CD4-positive, alpha-beta T cell treated with Interleukin-15 for 4 hours (primary cell): Measurements from ENCODE around the gene KCNIP4.
"Not testable (repeated sequence)": the region's sequence is repeated elsewhere in the genome, so short reads cannot be mapped to it uniquely, and the experiment has no call there.

Experiments
- DNase-seq: peaks from one replicate; pipeline ENCODE4 v3.0.0-alpha.2; 2020; ENCODE audit warnings: low spot score

Gene KCNIP4

GRCh38 chr4:21948347-21949072 lies at the start of gene KCNIP4:
Gene KCNIP4, minus strand, starts transcription at chr4:21948772.
- DNase-seq, result no peak

- not testable (repeated sequence) for DNase-seq
These were observed 48.0 kb upstream of the KCNIP4 start for GRCh38 chr4:21996618-21997017.

DNA sequence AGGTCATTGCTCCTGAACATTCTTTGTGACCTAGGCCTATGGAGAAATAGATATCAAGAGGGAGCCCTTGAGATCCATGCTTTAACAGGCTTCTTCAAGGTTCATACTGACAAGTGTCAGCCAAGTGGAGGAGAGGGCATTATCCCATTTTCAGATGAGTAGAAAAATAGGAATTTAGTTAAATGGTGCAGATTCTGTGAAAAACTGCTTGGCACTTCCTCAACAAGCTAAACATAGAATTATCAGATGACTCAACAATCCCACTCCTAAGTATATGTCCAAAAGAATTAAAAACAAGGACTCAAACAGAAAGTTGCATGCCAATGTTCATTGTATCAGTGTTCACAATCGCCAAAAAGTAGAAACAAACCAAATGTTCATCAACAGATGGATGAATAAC lies 43.8 kb upstream of the KCNIP4 start:
- no peak for DNase-seq

- no peak for DNase-seq
These were observed 43.0 kb upstream of the KCNIP4 start for GRCh38 chr4:21991562-21991961.

DNA sequence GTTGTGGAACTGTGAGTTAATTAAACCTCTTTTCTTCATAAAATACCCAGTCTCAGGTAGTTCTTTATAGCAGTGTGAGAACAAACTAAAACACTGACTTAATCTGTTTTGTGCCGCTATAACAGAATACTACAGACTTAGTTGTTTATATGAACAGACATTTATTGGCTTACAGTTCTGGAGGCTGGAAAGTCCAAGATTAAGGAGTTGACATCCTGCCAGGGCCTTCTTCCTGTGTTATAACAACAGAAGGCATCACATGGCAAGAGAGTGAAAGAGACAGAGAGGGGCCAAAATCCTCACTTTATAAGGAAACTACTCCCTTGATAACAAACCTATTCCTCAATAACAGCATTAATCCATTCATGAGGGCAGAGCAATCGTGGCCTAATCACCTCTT lies 42.5 kb upstream of the KCNIP4 start:
- DNase-seq, result no peak

GRCh38 chr4:21989351-21989750 lies 40.8 kb upstream of the KCNIP4 start:
- no peak for DNase-seq

DNA sequence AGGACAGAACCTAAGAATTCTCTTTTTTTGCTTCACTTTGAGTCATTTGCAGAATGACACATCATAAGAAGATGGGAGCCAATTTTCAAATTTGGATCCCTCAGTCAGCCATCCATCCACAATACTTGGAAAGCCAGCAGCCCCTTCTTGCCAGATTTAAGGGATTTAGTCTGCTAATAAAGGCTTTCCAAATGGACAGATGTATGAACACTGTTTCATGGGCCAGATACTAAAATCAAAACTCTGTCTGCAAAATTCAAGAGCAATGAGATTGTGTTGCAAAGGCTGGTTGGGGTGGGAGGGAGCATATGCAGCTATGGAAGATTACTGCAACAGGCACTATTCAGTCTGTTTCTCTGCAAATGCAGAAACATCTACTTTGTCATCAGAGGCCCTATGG lies 37.7 kb upstream of the KCNIP4 start:
- DNase-seq, result no peak

GRCh38 chr4:21982087-21982486 lies 33.5 kb upstream of the KCNIP4 start:
- DNase-seq, result no peak

- DNase-seq, result no peak
These were observed 30.6 kb upstream of the KCNIP4 start for GRCh38 chr4:21979196-21979595.

DNA sequence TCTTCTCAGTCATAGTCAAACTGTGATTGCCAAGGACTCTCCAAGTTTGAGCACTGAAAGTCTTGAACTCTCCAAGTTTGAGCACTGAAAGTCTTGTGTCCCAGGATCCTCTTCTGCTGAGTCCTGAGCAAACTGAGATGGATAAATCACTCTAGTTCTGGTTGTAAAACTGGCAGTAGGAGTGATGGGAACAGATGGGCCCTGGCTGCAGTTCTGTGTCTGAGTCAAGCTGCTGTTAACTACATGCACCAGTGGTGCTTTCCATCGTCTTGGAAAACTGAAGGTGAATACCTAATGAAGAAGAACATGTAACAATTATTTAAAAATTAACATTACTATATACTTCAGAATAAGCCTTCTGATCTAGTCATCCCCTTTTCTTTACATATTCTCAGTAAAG lies 27.6 kb upstream of the KCNIP4 start:
- no peak for DNase-seq

DNA sequence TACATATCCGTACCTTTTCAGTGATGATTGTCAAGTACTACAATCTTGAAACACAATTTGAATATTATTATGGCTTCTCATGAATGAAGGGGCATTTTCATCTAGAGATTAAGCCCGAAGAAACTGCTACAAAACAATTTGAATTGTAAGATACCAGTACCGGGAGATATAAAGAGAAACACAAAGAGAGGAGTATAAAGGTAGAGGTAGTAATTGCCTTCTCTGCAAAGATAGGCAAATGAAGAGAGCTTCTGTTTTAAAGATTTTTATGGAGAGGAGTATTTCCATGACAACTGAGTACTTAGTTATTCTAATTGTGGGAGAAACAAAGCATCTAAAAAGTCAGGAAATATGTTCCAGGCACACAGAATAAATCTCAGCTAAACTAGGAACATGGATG lies 25.3 kb upstream of the KCNIP4 start:
- DNase-seq, result no peak

DNA sequence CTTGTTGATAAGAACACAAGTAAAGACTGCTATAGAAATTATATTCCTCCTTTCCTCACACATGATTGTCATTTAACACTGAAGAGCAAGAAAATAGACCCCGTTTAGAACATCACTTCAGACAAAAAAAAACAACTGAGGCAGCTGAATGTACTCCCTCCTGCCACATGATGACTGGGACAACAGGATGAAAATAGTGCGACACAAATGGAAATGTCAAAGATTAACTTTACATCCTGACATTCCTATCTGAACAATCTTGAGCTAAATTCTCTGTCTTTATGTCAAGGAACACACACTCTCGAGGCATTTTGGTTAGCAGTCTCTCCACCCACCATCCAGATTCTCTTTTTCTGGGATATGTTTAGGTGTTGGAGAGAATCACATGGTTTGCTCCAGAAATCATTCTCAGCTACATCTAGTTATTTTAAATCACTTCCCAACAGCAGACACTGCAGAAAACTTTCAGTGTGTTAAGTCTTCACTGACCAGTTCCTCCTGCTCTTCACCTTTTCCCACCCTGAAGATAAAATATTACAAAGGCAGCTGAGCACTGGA lies 16.3 kb upstream of the KCNIP4 start:
- no peak for DNase-seq

DNA sequence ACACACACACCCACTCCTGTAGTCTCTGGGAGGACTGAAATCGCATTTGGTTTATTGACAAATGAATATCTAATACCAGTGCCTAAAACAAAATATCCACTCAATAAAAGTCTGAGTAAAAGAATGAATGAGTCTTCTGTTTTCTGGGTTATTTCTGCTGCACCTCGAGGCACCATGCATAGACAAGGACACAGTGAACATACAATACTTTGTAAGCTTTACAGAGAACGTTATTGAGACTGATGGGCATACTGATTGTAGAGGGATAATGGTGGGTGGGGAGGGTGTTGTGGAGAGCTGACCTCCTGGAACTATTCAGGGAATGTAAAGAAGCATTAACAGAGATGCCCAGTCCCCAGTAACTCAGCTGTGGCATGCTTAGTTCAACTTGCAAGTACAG lies 14.1 kb upstream of the KCNIP4 start:
- no peak for DNase-seq

DNA sequence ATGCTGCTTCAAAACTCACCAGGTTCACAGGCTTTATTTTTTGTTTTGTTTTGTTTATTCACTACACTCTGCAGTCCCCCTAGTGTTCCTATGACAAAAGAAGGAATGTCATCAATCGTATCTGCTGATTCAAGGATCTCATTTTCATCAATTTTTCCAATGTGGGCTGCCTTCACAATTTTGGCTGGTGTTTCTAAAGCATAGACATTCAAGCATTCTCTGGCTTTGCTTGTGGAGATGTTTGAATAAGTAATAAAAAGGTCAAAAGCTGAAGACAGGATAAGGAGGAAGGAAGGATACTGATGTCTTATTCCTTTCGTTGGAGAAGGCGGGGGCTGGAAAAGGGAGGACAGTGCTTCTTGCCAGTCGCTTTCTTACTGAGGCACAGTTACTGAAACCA lies 12.2 kb upstream of the KCNIP4 start:
- DNase-seq, result no peak

- no peak for DNase-seq
These were observed 6.3 kb upstream of the KCNIP4 start for GRCh38 chr4:21954916-21955315.

DNA sequence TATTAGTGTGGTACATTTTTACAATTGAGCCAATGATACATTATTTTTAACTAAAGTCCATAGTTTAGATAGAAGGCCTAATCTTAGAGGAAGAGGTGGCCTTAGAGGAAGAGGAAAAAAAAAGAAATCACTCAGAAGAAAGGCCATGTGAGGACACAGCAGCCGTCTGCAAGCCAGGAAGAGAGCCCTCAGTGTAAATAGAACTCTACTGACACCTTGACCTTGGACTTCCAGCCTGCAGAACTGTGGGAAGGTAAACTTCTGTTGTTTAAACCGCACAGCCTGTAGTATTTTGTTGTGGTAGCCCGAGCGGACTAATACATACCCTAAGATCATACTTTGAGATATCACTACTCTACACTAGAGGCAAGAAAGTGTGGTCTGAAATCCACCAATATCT lies 5.1 kb upstream of the KCNIP4 start:
- no peak for DNase-seq

- no peak for DNase-seq
These were observed 4.0 kb upstream of the KCNIP4 start for GRCh38 chr4:21952549-21952948.

GRCh38 chr4:21949073-21949457 lies 493 bp upstream of the KCNIP4 start:
- no peak for DNase-seq

GRCh38 chr4:21947791-21948346 lies 703 bp downstream of the KCNIP4 start:
- no peak for DNase-seq

DNA sequence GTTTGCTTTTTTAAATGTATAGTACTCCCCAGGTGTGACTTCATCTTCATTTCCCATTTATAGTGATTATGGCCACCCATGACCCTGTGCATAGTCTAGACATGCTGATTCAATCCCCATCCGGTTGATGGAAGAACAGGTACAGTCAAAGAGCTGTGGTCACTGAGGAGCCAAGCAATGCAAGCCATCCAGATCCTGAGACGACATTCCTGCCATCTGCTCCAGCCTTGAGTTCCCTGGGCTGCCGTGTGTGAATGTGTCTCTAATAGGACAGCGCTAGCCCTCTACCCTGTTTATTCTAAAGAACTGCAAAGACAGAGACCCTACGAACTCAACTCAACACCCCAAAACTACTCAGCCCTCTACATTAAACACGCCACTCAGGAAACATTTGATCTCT lies 1.7 kb downstream of the KCNIP4 start:
- DNase-seq, result no peak

- no peak for DNase-seq
These were observed 26.9 kb downstream of the KCNIP4 start for GRCh38 chr4:21921526-21922180.

DNA sequence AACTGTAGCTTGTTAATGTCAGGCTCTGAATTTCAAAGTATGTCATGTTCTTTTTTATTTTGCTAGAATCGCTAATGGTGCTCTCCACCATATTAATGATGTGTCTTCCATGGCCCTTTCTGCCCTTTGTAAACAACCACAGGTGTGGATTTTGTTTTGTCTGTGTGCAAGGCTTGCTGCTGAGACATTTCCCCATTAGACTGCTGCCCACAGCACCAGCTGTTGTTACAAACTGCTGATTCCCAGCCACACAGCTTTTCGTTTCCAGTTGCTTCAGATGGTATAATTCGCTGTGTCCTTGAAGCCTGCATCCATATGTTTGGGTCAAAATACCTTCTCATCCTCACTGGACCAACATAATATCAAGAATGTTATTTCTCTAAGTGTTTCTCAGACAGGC lies 32.8 kb downstream of the KCNIP4 start:
- no peak for DNase-seq

DNA sequence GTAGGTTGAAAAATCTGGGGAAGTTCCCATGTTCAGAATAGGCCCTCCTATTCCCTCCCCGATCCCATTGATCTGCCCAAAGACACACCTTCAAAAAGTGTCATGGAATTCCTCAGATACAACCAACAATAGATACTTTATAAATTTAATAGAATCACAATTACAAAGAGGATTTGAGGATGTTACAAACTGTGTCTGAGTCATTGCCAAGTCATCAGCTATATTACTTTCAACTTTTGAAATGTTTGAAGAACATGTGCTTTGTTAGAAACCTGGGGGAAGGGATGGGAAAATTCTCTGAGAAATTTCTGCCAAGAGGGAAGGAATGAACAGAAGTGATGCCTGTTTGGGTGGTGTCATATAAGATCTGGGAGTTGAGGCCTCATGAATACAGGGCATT lies 46.7 kb downstream of the KCNIP4 start:
- DNase-seq, result no peak
